ENCODE results near the gene MAMDC4.
A peak's percentile ranks its signal among the peaks of the same experiment; 100 is the strongest.
"Not testable (repeated sequence)": the region's sequence is repeated elsewhere in the genome, so short reads cannot be mapped to it uniquely, and the experiment has no call there.

MAMDC4 gene

DNA sequence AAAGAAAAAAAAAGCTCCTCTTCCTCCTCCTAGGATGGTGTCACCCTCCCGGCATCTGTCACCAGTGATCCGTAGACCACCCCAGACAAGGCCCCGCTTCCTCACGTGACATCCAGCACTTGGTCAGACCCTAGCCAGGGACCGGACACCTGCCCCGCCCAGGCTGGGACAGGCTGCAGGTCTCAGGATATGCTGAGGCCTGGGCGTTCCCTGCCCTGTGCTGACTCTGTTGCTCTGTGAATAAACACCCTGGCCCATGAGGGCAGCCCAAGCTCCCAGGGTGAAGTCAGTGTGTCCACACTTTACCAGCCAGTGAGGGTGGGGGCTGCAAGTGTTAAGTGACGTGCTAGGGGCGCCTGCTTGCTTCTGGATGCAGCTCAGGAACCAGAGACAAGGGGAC is 8.4 kb downstream of the MAMDC4 start:
- no peak for DNase-seq (ENCODE audit: extremely low read depth in 1 of 2, low read depth in 1 of 2)

DNA sequence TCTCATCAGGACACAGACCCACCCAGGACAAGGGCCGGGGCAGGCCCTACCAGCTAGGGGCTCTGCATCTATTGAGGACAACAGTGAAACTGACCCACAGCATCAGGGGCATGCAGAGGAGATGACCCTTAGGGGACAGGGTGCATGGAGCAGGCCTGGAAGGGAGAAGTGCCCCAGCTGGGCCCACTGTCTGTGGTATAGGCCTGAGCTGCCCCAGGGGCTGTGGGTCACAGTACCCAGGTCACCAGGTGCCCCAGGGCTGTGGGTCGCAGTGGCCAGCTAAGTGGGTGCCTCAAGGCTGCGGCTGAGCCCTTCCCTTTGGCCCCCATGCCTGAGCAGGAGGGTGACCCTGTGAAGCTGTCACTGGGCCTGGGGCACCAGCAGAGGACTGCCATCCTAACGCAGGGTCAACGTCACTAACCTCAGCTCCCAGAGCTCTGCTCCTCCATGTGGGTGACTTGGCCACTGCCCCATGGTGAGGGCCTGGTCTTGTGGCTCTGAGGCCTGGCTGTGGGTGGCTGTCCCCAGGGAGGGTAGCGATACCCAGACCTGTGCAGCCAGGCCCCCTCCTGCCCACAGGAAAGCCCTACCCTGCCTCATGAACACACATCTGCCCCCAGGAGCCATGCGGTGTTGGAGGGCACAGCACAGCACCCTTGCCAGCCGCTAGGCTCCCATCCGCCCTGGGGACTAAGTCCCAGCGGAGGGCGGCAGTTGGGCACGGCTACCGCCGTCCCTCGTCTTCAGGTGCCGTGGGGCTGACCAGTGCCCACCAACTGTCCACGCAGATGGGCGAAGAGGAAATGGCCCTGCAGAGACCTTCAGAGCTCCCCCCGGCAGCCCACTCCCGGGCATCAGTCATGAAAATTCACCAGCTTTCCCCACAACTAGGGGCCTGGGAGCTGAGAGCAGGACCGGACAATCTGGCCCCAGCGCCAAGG is 9.1 kb downstream of the MAMDC4 start:
- no peak for DNase-seq (ENCODE audit: extremely low read depth in 1 of 2, low read depth in 1 of 2)

DNA sequence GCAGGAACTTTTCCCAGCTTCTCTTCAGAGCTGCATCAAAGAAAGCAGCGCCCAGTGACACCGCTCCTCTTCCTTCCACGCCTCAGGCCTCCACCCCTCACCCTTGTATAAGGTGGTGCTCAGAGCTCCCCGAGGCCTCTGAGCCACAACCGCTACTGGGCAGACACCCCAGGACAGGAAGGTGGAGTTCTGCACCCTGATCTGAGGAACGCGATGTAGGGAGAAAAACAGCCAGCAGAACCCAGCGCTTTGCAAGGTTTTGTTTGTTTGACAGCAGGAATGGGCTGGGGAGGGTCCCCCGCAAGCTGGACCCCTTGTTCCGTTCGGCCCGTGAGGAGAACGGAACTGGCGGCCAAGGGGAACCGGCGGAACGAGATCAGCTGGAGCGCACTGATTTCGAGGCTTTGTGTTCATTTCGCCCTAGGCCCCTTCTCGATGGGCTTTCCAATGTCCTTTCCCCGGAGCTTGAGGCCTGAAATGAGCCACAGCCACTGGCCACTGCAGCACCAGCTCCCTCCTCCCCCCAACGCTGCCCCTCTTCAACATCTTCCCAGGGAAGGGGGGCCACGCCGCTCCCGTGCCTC is 9.8 kb downstream of the MAMDC4 start:
- no peak for DNase-seq (ENCODE audit: extremely low read depth in 1 of 2, low read depth in 1 of 2)

DNA sequence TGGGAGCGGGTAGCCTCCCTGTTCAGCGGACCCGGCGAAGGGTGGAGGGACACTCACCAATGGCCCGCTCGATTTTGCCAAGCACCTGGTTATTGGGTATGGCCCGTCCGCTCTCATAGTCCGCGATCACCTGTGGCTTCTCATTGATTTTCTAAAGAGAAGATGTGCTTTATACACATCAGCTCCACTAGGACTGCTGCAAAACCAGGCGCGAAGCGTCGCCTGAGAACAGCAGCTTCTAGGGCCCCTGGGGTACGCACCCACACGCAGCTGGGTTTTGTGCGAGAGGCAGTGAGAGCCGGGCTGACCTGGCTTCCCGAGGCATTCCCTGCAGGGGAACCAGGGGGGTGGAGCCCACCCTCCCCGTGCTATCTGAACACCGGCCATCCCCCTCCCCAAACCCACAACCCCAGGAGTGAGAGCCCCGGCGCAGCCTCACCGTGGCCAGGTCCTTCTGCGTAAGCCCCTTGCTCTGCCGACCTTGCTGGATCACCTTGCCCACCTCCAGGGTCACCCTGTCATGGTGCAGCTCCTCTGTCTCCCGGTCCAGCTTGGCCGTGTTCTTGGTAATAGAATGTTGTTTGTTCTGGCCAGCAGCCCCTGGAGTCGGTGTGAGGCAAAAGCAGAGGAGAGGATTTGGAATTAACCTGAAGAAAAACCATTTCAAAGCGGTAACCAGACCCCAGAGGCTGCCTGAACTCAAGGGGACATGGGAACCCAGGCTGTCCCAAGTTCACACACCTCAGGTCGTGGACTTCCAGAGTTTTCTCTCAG is 10.9 kb downstream of the MAMDC4 start:
- no peak for DNase-seq (ENCODE audit: extremely low read depth in 1 of 2, low read depth in 1 of 2)

DNA sequence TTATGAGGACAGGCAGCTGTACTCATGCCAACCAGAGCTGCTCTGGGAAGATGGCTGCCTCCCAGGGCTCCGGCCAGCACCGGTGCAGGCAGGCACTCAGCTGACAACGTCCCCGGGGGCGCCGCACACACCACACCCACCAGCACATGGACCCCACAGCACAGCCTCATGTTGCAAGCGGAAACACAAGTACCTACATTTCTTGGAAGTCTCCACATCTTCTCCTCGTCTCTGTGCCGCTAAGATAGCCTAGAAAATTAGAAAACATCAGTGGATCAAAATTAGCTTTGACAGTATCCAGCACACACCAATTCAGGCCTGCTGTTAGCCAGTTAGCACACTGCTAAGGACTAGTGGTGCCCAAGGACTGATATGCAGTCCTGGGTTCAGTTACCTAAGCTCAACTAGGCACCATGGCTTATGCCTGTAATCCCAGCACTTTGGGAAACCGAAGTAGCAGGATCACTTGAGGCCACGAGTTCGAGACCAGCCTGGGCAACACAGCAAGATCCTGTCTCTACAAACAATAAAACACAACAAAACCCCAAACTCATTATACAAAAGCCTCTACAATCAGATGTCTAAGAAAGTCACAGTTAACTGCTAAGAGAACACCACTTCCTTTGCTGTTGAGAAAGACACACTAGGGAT is 11.6 kb downstream of the MAMDC4 start:
- DNase-seq (ENCODE audit: extremely low read depth in 1 of 2, low read depth in 1 of 2), result no peak

DNA sequence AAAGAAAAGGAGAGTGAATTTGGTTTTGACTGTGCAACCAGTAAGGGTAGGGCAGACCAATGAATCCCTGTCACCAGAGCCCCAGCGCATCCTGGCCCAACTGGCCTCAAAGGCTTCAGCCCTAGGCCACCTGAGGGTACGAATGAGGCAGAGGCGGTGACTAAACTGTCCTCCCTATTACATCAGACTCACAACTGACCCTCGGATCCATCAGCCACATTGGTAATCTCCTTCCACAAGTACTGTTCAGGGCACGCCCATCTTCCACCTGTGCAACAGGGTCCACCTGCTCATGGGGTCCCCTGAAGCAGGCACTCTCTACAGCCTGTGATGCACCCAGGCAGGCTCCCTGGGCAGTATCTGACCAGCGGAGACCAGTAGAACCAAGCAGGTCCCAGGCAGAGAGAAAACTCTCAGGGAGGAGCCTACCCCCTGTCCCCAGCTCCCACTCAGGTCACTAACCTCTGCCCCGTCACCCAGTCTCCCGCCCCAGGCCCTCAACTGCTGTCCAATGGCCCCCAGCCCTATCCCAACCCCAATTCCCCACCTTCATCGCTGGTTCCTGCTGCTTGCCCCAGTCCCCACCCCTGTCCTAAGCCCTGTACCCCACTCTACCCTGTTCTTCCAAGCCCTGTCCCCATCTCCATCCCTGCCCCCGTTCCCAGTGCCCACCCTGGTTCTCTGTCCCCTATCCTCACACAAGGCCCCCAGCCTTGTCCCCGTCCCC is 13.1 kb downstream of the MAMDC4 start:
- no peak for DNase-seq (ENCODE audit: extremely low read depth in 1 of 2, low read depth in 1 of 2)

DNA sequence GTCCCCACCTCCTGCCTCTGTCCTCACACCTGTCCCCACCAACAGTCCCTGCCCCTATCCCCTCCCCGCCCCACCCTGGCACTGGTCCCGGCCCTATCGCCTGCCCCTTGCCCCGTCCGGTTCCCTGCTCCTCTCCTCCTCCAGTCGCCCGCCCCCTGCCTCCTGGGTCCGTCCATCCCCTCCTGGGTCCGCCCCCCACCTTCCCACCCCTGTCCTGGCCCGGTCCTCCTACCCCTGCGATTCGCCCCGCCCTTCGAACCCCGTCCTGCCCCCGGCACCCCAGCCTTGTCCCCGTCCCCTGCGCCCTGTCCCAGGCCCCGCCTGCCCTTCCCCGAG is 13.6 kb downstream of the MAMDC4 start:
- DNase-seq (ENCODE audit: extremely low read depth in 1 of 2, low read depth in 1 of 2), result no peak

DNA sequence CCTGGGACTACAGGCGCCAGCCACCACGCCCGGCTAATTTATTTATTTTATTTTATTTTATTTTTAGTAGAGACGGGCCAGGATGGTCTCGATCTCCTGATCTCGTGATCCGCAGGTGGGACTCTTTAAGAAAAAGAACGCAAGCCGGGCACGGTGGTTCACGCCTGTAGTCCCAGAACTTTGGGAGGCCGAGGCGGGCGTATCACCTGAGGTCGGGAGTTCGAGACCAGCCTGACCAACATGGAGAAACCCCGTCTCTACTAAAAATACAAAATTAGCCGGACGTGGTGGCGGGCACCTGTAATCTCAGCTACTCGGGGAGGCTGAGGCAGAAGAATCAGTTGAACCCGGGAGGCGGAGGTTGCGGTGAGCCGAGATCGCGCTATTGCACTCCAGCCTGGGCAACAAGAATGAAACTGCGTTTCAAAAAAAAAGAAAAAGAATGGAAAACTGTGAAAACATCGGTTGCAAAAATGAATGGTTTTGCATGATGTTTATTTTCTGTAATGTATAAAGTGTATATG is 14.8 kb downstream of the MAMDC4 start:
- not testable (repeated sequence) for DNase-seq (ENCODE audit: extremely low read depth in 1 of 2, low read depth in 1 of 2)

DNA sequence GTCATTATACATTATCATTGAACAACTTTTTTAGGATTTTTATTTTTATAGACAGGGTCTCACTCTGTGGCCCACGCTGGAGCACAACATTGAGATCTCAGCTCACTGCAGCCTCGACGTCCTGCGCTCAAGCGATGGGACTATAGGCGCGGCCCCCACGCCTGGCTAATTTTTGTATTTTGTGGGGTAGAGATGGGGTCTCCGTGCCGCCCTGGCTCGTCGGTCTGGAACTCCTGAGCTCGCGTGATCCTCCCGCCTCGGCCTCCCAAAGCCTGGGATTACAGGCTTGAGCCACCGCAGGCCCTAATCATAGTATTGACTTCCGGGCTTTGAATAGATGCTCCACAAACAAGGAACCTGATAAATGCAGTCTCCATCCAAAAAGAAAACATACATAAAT is 15.3 kb downstream of the MAMDC4 start:
- no peak for DNase-seq (ENCODE audit: extremely low read depth in 1 of 2, low read depth in 1 of 2)

DNA sequence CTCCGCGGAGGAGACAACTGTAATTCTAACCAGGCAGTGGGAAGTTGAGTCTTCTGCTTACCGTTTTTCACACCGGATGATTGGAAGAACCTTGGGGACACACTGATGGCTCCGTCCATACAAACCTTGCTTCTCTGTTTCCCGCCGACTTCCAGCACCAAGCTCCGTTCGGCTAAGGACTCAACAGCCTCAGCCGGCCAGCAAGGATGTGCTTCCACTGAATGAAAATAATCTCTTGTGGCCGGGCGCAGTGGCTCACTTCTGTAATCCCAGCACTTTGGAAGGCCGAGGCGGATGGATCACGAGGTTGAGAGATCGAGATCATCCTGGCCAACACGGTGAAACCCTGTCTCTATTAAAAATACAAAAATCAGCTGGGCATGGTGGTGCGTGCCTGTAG is 15.8 kb downstream of the MAMDC4 start:
- DNase-seq (ENCODE audit: extremely low read depth in 1 of 2, low read depth in 1 of 2), result no peak

DNA sequence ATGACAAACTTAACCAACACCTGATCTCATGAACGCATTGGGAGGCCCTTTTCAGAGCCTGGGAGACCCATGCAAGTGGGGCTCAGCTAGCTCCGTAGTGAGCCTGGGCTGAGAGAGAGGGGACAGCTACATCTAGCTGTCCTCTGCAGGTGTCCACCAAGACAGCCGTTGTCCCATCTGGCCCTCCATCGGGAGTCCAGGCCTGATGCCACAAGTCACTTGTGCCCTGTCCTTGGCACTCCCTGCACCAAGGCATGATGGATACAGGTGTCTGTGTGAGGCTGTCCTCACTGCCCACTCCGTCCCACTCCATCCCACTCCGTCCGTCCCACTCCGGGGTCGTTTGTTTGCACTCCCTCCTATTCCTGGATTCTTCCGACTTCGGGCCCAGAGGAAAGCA is 16.5 kb downstream of the MAMDC4 start:
- DNase-seq (ENCODE audit: extremely low read depth in 1 of 2, low read depth in 1 of 2), result no peak

DNA sequence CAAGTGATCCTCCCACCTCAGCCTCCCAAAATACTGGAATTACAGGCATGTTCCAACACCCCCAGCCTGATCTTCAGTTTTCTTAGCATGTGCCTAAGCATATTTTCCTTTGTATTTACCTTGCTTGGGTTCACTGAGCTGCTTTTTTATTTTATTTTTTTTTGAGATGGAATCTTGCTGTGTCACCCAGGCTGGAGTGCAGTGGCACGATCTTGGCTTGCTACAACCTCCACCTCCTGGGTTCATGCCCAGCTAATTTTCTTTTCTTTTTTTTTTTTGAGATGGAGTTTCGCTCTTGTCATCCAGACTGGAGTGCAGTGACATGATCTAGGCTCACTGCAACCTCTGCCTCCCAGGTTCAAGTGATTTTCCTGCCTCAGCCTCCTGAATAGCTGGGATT is 17.5 kb downstream of the MAMDC4 start:
- not testable (repeated sequence) for DNase-seq (ENCODE audit: extremely low read depth in 1 of 2, low read depth in 1 of 2)

DNA sequence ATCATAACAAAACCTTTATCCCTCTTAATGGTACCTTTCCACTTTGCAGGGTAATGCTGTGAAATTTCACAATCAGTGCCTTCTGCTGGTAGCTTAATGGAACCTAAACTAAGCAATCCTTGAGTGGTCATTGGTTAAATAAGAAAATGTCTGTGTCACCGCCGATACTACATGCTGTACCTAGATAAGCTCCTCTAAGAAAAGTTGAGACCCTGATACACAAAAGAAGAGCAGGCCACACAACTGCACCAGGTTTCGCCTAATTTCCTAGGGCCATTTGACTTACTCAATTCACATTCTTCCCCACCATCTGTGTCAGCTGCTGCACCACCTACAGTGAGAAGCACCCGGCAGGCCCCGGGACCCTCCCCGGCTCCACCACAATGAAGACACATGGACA is 23.0 kb downstream of the MAMDC4 start:
- no peak for DNase-seq (ENCODE audit: extremely low read depth in 1 of 2, low read depth in 1 of 2)

DNA sequence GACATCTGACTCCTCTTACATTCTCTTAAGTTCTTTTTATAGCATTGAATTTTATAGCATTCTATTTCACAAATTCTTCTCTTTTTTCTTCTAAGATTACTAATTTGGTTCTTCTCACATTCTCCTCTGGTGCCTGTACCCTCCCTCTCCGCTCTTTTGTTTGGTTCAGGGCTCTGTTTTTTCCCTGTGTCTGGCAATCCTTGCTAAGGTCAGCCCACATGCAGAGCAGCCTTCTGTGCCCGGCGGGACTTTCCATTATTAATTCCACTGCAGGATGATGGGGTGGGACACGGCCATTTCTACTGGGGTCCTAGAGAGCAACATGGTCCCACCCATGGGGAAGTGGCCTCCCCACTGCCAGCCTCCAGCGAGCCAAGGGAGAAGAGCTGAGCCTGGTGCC is 24.3 kb downstream of the MAMDC4 start:
- DNase-seq (ENCODE audit: extremely low read depth in 1 of 2, low read depth in 1 of 2), result no peak

DNA sequence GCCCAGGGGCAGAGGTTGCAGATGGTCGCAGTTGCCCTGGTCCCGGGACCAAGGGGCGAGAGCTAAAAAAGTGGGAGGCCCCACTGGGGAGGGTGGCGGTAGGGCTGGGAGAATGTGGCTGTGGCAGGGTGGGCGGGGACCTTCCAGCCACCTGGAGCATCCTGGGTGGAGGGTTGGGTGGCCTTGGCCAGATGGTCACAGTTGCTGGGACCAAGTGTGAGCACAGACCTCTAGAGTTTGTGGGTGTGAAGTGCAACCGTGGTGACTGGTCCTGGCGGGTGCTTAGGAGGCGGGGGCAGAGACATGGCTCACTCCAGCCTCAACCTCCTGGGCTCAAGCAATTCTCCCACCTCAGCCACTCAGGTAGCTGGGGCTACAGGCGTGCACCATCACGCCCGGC is 28.5 kb downstream of the MAMDC4 start:
- DNase-seq (ENCODE audit: extremely low read depth in 1 of 2, low read depth in 1 of 2), result no peak

DNA sequence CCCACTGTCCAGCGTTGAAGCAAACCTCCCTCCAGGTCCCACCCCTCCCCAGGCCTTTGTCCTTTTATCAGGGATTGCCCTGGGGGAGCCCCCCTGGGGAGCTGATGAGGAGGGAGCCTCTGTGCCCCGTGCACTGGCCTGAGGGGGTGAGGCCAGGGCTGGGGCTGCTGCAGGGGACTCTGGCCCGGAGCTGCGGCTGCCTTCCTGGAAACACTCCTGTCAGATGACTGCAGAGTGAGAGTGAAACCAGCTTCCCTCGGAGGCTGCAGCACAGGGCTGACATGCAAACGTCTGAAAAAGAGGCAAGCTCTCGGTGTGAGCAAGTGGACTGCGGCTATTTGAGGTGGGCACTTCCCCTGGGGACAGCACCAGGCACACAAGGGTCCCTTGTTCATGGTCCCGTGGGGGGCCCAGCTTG is 29.6 kb downstream of the MAMDC4 start:
- no peak for DNase-seq (ENCODE audit: extremely low read depth in 1 of 2, low read depth in 1 of 2)

DNA sequence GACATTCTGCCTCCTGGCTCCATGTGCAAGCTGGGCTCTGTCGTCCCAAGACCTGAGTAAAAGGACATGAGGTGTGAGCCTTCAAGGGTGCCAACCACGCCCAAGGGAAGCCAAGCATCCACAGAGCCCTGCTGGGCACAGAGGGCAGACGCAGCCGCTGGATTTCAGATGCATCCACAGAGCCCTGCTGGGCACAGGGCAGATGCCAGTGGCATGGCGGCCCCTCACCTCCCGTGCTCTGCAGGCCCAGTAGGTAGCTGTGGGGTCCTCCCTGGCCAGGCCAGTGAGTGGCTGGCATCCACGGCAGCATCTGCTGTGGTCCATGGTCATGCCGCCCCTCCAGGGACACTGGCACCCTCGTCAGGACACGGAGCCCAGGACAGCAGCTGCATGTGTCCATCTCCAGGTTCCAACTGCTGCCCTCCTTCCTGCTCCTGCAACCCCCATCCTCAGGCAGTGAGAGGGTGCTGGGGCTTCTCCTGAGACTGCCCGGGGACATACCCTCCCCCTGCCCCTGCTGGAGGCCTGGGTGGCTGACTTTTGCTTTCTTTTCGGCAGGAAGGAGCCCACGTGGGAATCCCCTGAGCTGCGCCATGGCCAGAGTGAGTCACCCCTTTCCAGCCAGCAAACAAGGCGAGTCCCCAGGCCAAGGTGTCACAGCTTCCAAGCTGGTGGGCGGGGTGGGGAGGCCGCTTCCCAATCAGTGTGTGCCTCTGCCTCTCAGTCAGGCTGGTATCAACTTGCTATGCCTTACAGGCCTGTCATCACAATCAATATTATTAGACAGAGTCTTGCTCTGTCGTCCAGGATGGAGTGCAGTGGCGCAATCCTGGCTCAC is 30.2 kb downstream of the MAMDC4 start:
- peak; percentile 82 to 85 for DNase-seq (ENCODE audit: extremely low read depth in 1 of 2, low read depth in 1 of 2)

DNA sequence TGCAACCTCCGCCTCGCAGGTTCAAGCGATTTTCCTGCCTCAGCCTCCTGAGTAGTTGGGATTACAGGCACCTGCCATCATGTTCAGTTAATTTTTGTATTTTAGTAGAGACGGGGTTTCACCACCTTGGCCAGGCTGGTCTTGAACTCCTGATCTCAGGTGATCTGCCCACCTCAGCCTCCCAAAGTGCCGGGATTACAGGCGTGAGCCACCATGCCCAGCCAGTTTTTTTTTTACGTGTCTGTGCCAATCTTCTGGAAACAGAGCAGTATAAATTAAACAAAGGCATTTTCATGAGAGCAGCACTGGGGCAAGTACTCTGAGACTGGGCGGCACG is 30.8 kb downstream of the MAMDC4 start:
- not testable (repeated sequence) for DNase-seq (ENCODE audit: extremely low read depth in 1 of 2, low read depth in 1 of 2)

DNA sequence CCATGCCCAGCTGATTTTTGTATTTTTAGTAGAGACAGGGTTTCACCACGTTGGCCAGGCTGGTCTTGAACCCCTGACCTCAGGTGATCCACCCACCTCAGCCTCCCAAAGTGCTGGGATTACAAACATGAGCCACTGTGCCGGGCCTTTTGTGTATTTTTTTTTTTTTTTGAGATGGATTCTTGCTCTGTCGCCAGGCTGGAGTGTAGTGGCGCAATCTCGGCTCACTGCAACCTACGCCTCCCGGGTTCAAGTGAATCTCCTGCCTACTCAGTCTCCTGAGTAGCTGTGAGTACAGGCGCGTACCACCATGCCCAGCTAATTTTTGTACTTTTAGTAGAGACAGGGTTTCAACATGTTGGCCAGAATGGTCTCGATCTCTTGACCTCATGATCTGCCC is 31.5 kb downstream of the MAMDC4 start:
- not testable (repeated sequence) for DNase-seq (ENCODE audit: extremely low read depth in 1 of 2, low read depth in 1 of 2)
